Kidney glomerular epithelial cell (primary cell): Measurements from ENCODE around the gene P4HB.

Source experiments
- DNase-seq: peaks from one replicate; lab custom pipeline; 2025; lab: John Stamatoyannopoulos, UW

The P4HB gene

GRCh38 chr17:81898029-81898866 lies 37.9 kb upstream of the P4HB start:
- DNase-seq = no peak

GRCh38 chr17:81895400-81895799 lies 35.1 kb upstream of the P4HB start:
- no peak for DNase-seq

GRCh38 chr17:81891303-81891552 lies 30.9 kb upstream of the P4HB start:
- no peak for DNase-seq

- DNase-seq = no peak
Observed at GRCh38 chr17:81890447-81891302, 30.3 kb upstream of the P4HB start.

GRCh38 chr17:81889602-81890001 lies 29.3 kb upstream of the P4HB start:
- DNase-seq = no peak

- no peak for DNase-seq
Observed at GRCh38 chr17:81888988-81889595, 28.8 kb upstream of the P4HB start.

GRCh38 chr17:81888105-81888987 lies 28.0 kb upstream of the P4HB start:
- DNase-seq = no peak

GRCh38 chr17:81885869-81886548 lies 25.7 kb upstream of the P4HB start:
- peak; percentile 90 for DNase-seq

GRCh38 chr17:81885454-81885853 lies 25.1 kb upstream of the P4HB start:
- no peak for DNase-seq

- no peak for DNase-seq
Observed at GRCh38 chr17:81884968-81885367, 24.6 kb upstream of the P4HB start.

- no peak for DNase-seq
Observed at GRCh38 chr17:81884520-81884919, 24.2 kb upstream of the P4HB start.

GRCh38 chr17:81879121-81879520 lies 18.8 kb upstream of the P4HB start:
- DNase-seq = no peak

- DNase-seq = no peak
Observed at GRCh38 chr17:81878294-81878693, 18.0 kb upstream of the P4HB start.

GRCh38 chr17:81877569-81877968 lies 17.2 kb upstream of the P4HB start:
- no peak for DNase-seq

- DNase-seq = peak; percentile 35
Observed at GRCh38 chr17:81871387-81872230, 11.3 kb upstream of the P4HB start.

- no peak for DNase-seq
Observed at GRCh38 chr17:81870981-81871386, 10.6 kb upstream of the P4HB start, which contains the start of gene ARHGDIA. Gene ARHGDIA, minus strand, starts transcription at chr17:81871337. Its CDS starts 1,407 bp downstream, at chr17:81869930.

- no peak for DNase-seq
Observed at GRCh38 chr17:81870131-81870980, 10.0 kb upstream of the P4HB start.

- no peak for DNase-seq
Observed at GRCh38 chr17:81869221-81870130, 9.1 kb upstream of the P4HB start.
